Midbrain (tissue), 1 donor: ENCODE data around the gene EPB41L4A.
"Not testable (repeated sequence)": the region's sequence is repeated elsewhere in the genome, so short reads cannot be mapped to it uniquely, and the experiment has no call there.

ENCODE experiments used
- DNase-seq: peaks from one replicate; lab custom pipeline; 2025; lab: John Stamatoyannopoulos, UW

EPB41L4A gene

GRCh38 chr5:112419164-112419985, at the start of gene EPB41L4A:
Gene EPB41L4A, minus strand, starts transcription at chr5:112419277. Its CDS starts 238 bp downstream, at chr5:112419039.
- DNase-seq, result no peak

- DNase-seq, result no peak
Measured at GRCh38 chr5:112467485-112467884, 48.4 kb upstream of the EPB41L4A start.

- DNase-seq, result not testable (repeated sequence)
Measured at GRCh38 chr5:112466261-112466660, 47.2 kb upstream of the EPB41L4A start.

- DNase-seq, result not testable (repeated sequence)
Measured at GRCh38 chr5:112447187-112447760, 28.2 kb upstream of the EPB41L4A start.

GRCh38 chr5:112445626-112446350, 26.7 kb upstream of the EPB41L4A start:
- no peak for DNase-seq

GRCh38 chr5:112443932-112444331, 24.9 kb upstream of the EPB41L4A start:
- not testable (repeated sequence) for DNase-seq

GRCh38 chr5:112440031-112440430, 21.0 kb upstream of the EPB41L4A start:
- DNase-seq, result no peak

GRCh38 chr5:112436144-112436543, 17.1 kb upstream of the EPB41L4A start:
- DNase-seq, result no peak

- no peak for DNase-seq
Measured at GRCh38 chr5:112434641-112435040, 15.6 kb upstream of the EPB41L4A start.

- DNase-seq, result not testable (repeated sequence)
Measured at GRCh38 chr5:112426202-112426601, 7.1 kb upstream of the EPB41L4A start.

GRCh38 chr5:112419986-112420864, 1.1 kb upstream of the EPB41L4A start:
- peak; percentile 80 for DNase-seq

GRCh38 chr5:112418659-112419163, 366 bp downstream of the EPB41L4A start:
- no peak for DNase-seq

GRCh38 chr5:112417931-112418658, 982 bp downstream of the EPB41L4A start:
- DNase-seq, result no peak

- no peak for DNase-seq
Measured at GRCh38 chr5:112415552-112415951, 3.5 kb downstream of the EPB41L4A start.

GRCh38 chr5:112413611-112414010, 5.5 kb downstream of the EPB41L4A start:
- no peak for DNase-seq

GRCh38 chr5:112412346-112412745, 6.7 kb downstream of the EPB41L4A start:
- DNase-seq, result no peak

- no peak for DNase-seq
Measured at GRCh38 chr5:112411903-112412302, 7.2 kb downstream of the EPB41L4A start.

- DNase-seq, result no peak
Measured at GRCh38 chr5:112407666-112408065, 11.4 kb downstream of the EPB41L4A start.

GRCh38 chr5:112407240-112407639, 11.8 kb downstream of the EPB41L4A start:
- no peak for DNase-seq

GRCh38 chr5:112403069-112403468, 16.0 kb downstream of the EPB41L4A start:
- DNase-seq, result no peak

GRCh38 chr5:112401924-112402323, 17.2 kb downstream of the EPB41L4A start:
- DNase-seq, result no peak
